SK-N-SH treated with all-trans-retinoic acid at 6 μM for 48 hours (cell line): Measurements from ENCODE around the gene COL5A2.

Source experiments
- ATAC-seq: fragments of 200-7000 bp; cut with Tn5 transposase; 3 replicates; pipeline ENCODE4 v1.9.1; 2020; ENCODE audit warnings: mild to moderate bottlenecking, moderate library complexity
- ARNTL ChIP-seq: fragments of 450-650 bp; formaldehyde crosslinking; IDR thresholded peaks from 2 replicates; pipeline ENCODE4 v1.5.0; 2020; ENCODE audit warnings: low read depth, mild to moderate bottlenecking, moderate library complexity, borderline replicate concordance
- BACH2 ChIP-seq: fragments of 250-450 bp; sonication (Bioruptor Pico); IDR thresholded peaks from 2 replicates; pipeline ENCODE4 v1.9.0; 2021; ENCODE audit warnings: mild to moderate bottlenecking, borderline replicate concordance
- CREB5 ChIP-seq: fragments of 250-450 bp; sonication (Bioruptor Pico); IDR thresholded peaks from 2 replicates; pipeline ENCODE4 v1.5.1; 2020; ENCODE audit warnings: low read depth, mild to moderate bottlenecking, moderate library complexity
- CSDC2 ChIP-seq: fragments of 250-450 bp; sonication (Bioruptor Pico); IDR thresholded peaks from 2 replicates; pipeline ENCODE4 v1.5.0; 2020; ENCODE audit warnings: mild to moderate bottlenecking, moderate library complexity
- ESRRG ChIP-seq: fragments of 250-450 bp; sonication (Bioruptor Pico); IDR thresholded peaks from 2 replicates; pipeline ENCODE4 v1.6.1; 2021; ENCODE audit warnings: mild to moderate bottlenecking
- GLIS3 ChIP-seq: fragments of 250-450 bp; sonication (Bioruptor Pico); IDR thresholded peaks from 2 replicates; pipeline ENCODE4 v1.5.0; 2020; ENCODE audit warnings: mild to moderate bottlenecking, moderate library complexity
- ISL1 ChIP-seq: fragments of 250-450 bp; sonication (Bioruptor Pico); IDR thresholded peaks from 2 replicates; pipeline ENCODE4 v2.1.2; 2022; ENCODE audit warnings: mild to moderate bottlenecking, moderate library complexity
- OSR1 ChIP-seq: fragments of 250-450 bp; sonication (Bioruptor Pico); IDR thresholded peaks from 2 replicates; pipeline ENCODE4 v1.8.0; 2022; ENCODE audit warnings: moderate library complexity, mild to moderate bottlenecking, inconsistent platforms
- PATZ1 ChIP-seq: fragments of 250-450 bp; sonication (Bioruptor Pico); IDR thresholded peaks from 2 replicates; pipeline ENCODE4 v1.8.0; 2020; ENCODE audit warnings: mild to moderate bottlenecking, moderate library complexity, borderline replicate concordance
- POU6F1 ChIP-seq: fragments of 250-450 bp; sonication (Bioruptor Pico); IDR thresholded peaks from 2 replicates; pipeline ENCODE4 v1.8.0; 2021; ENCODE audit warnings: low read depth, mild to moderate bottlenecking, moderate library complexity, borderline replicate concordance
- PPARA ChIP-seq: fragments of 250-450 bp; sonication (Bioruptor Pico); IDR thresholded peaks from 2 replicates; pipeline ENCODE4 v1.5.0; 2020; ENCODE audit warnings: mild to moderate bottlenecking, borderline replicate concordance
- RARB ChIP-seq: fragments of 250-450 bp; sonication (Bioruptor Pico); IDR thresholded peaks from 2 replicates; pipeline ENCODE4 v1.8.0; 2021; ENCODE audit warnings: mild to moderate bottlenecking, moderate library complexity
- TCF4 ChIP-seq: fragments of 250-450 bp; sonication (Bioruptor Pico); IDR thresholded peaks from 2 replicates; pipeline ENCODE4 v1.8.0; 2021; ENCODE audit warnings: mild to moderate bottlenecking, moderate library complexity, borderline replicate concordance
- TSHZ2 ChIP-seq: fragments of 250-450 bp; sonication (Bioruptor Pico); IDR thresholded peaks from 2 replicates; pipeline ENCODE4 v1.5.0; 2020; ENCODE audit warnings: mild to moderate bottlenecking, moderate library complexity
- ZC3H10 ChIP-seq: fragments of 250-450 bp; sonication (Bioruptor Pico); IDR thresholded peaks from 2 replicates; pipeline ENCODE4 v1.5.1; 2021; ENCODE audit warnings: mild to moderate bottlenecking, moderate library complexity
- ZFP3 ChIP-seq: fragments of 250-450 bp; sonication (Bioruptor Pico); IDR thresholded peaks from 2 replicates; pipeline ENCODE4 v1.5.0; 2020; ENCODE audit warnings: mild to moderate bottlenecking, moderate library complexity
- ZFP30 ChIP-seq: fragments of 450-650 bp; formaldehyde crosslinking; IDR thresholded peaks from 2 replicates; pipeline ENCODE4 v1.5.0; 2022; ENCODE audit warnings: mild to moderate bottlenecking, moderate library complexity
- ZNF565 ChIP-seq: fragments of 450-650 bp; formaldehyde crosslinking; conservative IDR thresholded peaks from 2 replicates; pipeline ENCODE4 v1.5.0; 2020; ENCODE audit warnings: low read depth, mild to moderate bottlenecking, moderate library complexity
- ZNF70 ChIP-seq: fragments of 450-650 bp; formaldehyde crosslinking; IDR thresholded peaks from 2 replicates; pipeline ENCODE4 v1.5.0; 2020; ENCODE audit warnings: mild to moderate bottlenecking, moderate library complexity
- ZNF8 ChIP-seq: fragments of 450-650 bp; formaldehyde crosslinking; IDR thresholded peaks from 2 replicates; pipeline ENCODE4 v1.5.0; 2020; ENCODE audit warnings: mild to moderate bottlenecking, moderate library complexity

The COL5A2 gene

GRCh38 chr2:189178726-189179569, 613 bp downstream of the COL5A2 start:
- ATAC-seq, result peak; percentile 58
- no peak for TF ChIP-seq OSR1 (CRISPR knock-in tag)
- no peak for TF ChIP-seq ZC3H10 (CRISPR knock-in tag)
- no peak for TF ChIP-seq CSDC2 (CRISPR knock-in tag)
- no peak for TF ChIP-seq RARB
- TF ChIP-seq ESRRG (CRISPR knock-in tag), result no peak
- TF ChIP-seq ZFP3 (CRISPR knock-in tag), result no peak
- TF ChIP-seq ZFP30 (CRISPR knock-in tag), result no peak
- TF ChIP-seq GLIS3 (CRISPR knock-in tag), result no peak

GRCh38 chr2:189178054-189178453, 1.5 kb downstream of the COL5A2 start:
- TF ChIP-seq POU6F1 (CRISPR knock-in tag), result no peak
- TF ChIP-seq ZFP3 (CRISPR knock-in tag), result no peak
- TF ChIP-seq TSHZ2, result no peak
- TF ChIP-seq ARNTL, result no peak
- no peak for TF ChIP-seq RARB
- TF ChIP-seq PPARA (CRISPR knock-in tag), result no peak
- no peak for TF ChIP-seq ISL1 (CRISPR knock-in tag)
- TF ChIP-seq BACH2 (CRISPR knock-in tag), result no peak
- no peak for TF ChIP-seq ZC3H10 (CRISPR knock-in tag)
- TF ChIP-seq OSR1 (CRISPR knock-in tag), result no peak
- TF ChIP-seq ZNF70, result no peak
- TF ChIP-seq CREB5 (CRISPR knock-in tag), result no peak
- TF ChIP-seq ZNF565 (CRISPR knock-in tag), result no peak
- no peak for TF ChIP-seq ZNF8 (CRISPR knock-in tag)
- TF ChIP-seq TCF4 (CRISPR knock-in tag), result no peak
- TF ChIP-seq PATZ1 (CRISPR knock-in tag), result no peak
- no peak for TF ChIP-seq GLIS3 (CRISPR knock-in tag)
- TF ChIP-seq ESRRG (CRISPR knock-in tag), result no peak
- no peak for TF ChIP-seq CSDC2 (CRISPR knock-in tag)
- ATAC-seq, result no peak

GRCh38 chr2:189177251-189177840, 2.2 kb downstream of the COL5A2 start:
- TF ChIP-seq ZNF70 (no peak), PATZ1 (CRISPR knock-in tag) (no peak), POU6F1 (CRISPR knock-in tag) (no peak), ZNF565 (CRISPR knock-in tag) (no peak), TSHZ2 (no peak), TCF4 (CRISPR knock-in tag) (no peak), ZC3H10 (CRISPR knock-in tag) (no peak)
- no peak for ATAC-seq
